Skeletal muscle tissue (tissue), 4 donors: ENCODE results near the gene STOML3. TPM values are rescaled to one million over a fixed set of nuclear protein-coding genes. Genes with fewer than 3 reads are reported as not detected.

Experiments used
- H3K27ac ChIP-seq: one replicate; pipeline ENCODE4 v1.7.0; 2013; ENCODE audit warnings: mild to moderate bottlenecking, low read depth, low read length, inconsistent platforms
- H3K27me3 ChIP-seq, 3 donors: one replicate each; pipeline ENCODE4 v1.7.0; 2013; ENCODE audit warnings: low read length in 3 of 3; ENCODE audit not compliant: control insufficient read depth in 3 of 3, insufficient read depth in 3 of 3
- H3K36me3 ChIP-seq, 3 donors: one replicate each; pipeline ENCODE4 v1.7.0; 2013; ENCODE audit warnings: low read length in 3 of 3; ENCODE audit not compliant: control insufficient read depth in 3 of 3, insufficient read depth in 3 of 3
- H3K4me1 ChIP-seq, 3 donors: one replicate each; pipeline ENCODE4 v1.7.0; 2013; ENCODE audit warnings: low read length in 3 of 3, mild to moderate bottlenecking in 3 of 3; ENCODE audit not compliant: control insufficient read depth in 3 of 3, insufficient read depth in 3 of 3
- H3K4me3 ChIP-seq, 3 donors: one replicate each; pipeline ENCODE4 v1.7.0; 2013; ENCODE audit warnings: low read length in 3 of 3
- H3K9ac ChIP-seq, 3 donors: one replicate each; pipeline ENCODE4 v1.7.0; 2013; ENCODE audit warnings: low read length in 3 of 3, mild to moderate bottlenecking in 3 of 3, moderate library complexity in 2 of 3, low read depth in 1 of 3
- H3K9me3 ChIP-seq, 3 donors: one replicate each; pipeline ENCODE4 v1.7.0; 2013; ENCODE audit warnings: low read length in 3 of 3; ENCODE audit not compliant: control insufficient read depth in 3 of 3
- total RNA-seq: library from RNA; depleted of rRNA; stranded (reverse); fragments of >200 nt; gene quantifications from one replicate; pipeline ENCODE4 v1.2.3, GENCODE V29; 2014
- donor health status: Osteomylitis.

STOML3 gene, protein sequence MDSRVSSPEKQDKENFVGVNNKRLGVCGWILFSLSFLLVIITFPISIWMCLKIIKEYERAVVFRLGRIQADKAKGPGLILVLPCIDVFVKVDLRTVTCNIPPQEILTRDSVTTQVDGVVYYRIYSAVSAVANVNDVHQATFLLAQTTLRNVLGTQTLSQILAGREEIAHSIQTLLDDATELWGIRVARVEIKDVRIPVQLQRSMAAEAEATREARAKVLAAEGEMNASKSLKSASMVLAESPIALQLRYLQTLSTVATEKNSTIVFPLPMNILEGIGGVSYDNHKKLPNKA
- under 0.01 TPM for total RNA-seq

- Histone ChIP-seq H3K27ac (no peak within 1 kb of the TSS), H3K27me3 (no peaks in the 10 kb centered on the region), H3K9me3 (no peaks in the 10 kb centered on the region), H3K9ac (no peak within 1 kb of the TSS), H3K36me3 (no peaks in the 10 kb centered on the region), H3K4me3 (no peak within 1 kb of the TSS), H3K4me1 (no peaks in the 10 kb centered on the region)
These were observed at the start of gene STOML3 for GRCh38 chr13:38990693-38991092. Gene STOML3 (minus strand): TSS chr13:38990831. CDS start chr13:38990721, 110 bp downstream.

DNA sequence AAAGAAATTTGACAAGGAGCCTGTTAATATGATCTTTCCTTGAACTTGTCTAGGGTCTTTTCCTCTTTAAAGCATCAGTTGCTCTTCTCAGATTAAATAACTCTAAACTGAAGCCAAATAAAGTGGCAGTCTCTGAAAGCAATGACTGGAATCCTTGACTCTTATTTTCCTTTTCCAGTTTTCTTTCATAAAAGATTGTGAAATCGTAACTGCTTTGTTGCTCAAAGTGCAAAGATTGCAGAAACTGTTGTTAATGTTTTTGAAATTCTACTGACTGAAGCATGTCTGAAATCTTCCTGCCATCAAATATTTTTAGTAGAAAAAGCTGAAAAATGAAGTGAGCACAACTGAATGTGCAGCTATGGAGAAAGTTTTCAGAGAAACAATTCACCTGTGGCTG is 49.6 kb upstream of the STOML3 start:
- H3K4me3 ChIP-seq = no peak overlapping the region
- H3K4me1 ChIP-seq = peaks cover 4 to 25% (median 20%) of the 10 kb centered on the region in 3 donors
- peak overlapping the region; percentile 9 for H3K27ac ChIP-seq
- H3K36me3 ChIP-seq = peaks cover 4 to 15% (median 12%) of the 10 kb centered on the region in 3 donors
- H3K27me3 ChIP-seq = no peaks in the 10 kb centered on the region
- H3K9ac ChIP-seq = no peak overlapping the region
- H3K9me3 ChIP-seq = no peaks in the 10 kb centered on the region

DNA sequence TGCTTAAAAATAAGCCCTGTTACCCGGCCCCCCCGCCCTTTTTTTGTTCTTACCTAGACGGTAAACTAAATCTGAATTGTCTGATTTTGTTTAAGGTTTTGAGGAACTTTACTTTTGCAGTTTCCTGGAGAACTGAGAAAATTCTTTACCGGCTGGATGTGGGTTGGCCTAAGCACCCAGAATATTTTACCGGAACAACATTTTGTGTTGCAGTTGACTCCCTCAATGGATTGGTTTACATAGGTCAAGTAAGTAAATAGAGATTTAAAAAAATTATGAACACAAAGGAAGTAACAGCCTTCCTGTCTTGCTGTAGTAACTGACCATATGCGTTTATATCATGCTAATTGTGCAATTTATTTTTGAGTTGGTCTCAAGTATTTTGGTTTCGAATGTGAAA is 48.4 kb upstream of the STOML3 start:
- Histone ChIP-seq H3K4me1 (peaks cover 10 to 35% (median 21%) of the 10 kb centered on the region in 3 donors), H3K27ac (peak overlapping the region; percentile 74), H3K36me3 (peaks cover 3 to 9% (median 3%) of the 10 kb centered on the region in 3 donors), H3K27me3 (no peaks in the 10 kb centered on the region), H3K9ac (peak overlapping the region in 2 of 3 donors; percentile 90 to 98), H3K4me3 (peak overlapping the region; percentile 89 to 99 (median 98)), H3K9me3 (no peaks in the 10 kb centered on the region)

- Histone ChIP-seq H3K4me1 (peaks cover 10 to 35% (median 21%) of the 10 kb centered on the region in 3 donors), H3K27ac (peak overlapping the region; percentile 74)
These were observed 48.0 kb upstream of the STOML3 start for GRCh38 chr13:39038569-39039030.

GRCh38 chr13:39037880-39038568 is 47.4 kb upstream of the STOML3 start, which contains the start of the genes NHLRC3 and PROSER1:
Gene NHLRC3 (plus strand): TSS chr13:39038456. CDS start chr13:39038640, 184 bp downstream.
Gene PROSER1 (minus strand): TSS chr13:39038089. CDS start chr13:39037242, 847 bp downstream.
- Histone ChIP-seq H3K9me3 (no peaks in the 10 kb centered on the region), H3K36me3 (peaks cover 0 to 7% (median 0%) of the 10 kb centered on the region in 3 donors), H3K27me3 (no peaks in the 10 kb centered on the region), H3K9ac (peak within 1 kb of the TSS; percentile 90 to 98 (median 98)), H3K27ac (peak within 1 kb of the TSS; percentile 74), H3K4me1 (peaks cover 10 to 35% (median 21%) of the 10 kb centered on the region in 3 donors), H3K4me3 (peak within 1 kb of the TSS; percentile 89 to 99 (median 98))

More at GRCh38 chr13:39038569-39039030, 48.0 kb upstream of the STOML3 start:
- no peaks in the 10 kb centered on the region for H3K9me3 ChIP-seq
- H3K27me3 ChIP-seq = no peaks in the 10 kb centered on the region
- H3K36me3 ChIP-seq = peaks cover 0 to 7% (median 0%) of the 10 kb centered on the region in 3 donors
- H3K9ac ChIP-seq = peak overlapping the region; percentile 90 to 98 (median 98)
- H3K4me3 ChIP-seq = peak overlapping the region; percentile 89 to 99 (median 98)

DNA sequence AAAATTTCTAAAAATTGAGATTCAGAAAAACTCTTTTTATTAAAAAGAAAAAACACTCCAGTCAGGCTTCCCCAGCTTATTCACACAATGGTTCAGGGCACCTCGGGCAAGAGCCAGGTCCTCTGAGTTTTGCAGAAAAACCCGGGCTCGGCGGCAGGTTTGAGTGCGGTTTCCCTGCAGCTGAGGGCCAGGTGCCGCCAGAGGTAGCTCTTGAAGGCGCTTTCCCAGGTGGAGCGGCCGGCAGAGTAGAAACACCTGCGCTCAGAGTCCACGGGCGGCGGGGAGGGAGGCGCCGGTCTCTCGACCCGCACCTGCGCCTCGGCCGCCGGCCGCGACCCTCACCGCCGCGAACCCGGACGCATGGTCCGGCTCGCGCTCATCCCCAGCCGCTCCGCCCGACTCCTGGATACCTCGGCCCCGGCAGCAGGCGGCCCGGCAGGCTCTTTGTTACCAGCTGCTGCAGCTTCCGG is 46.8 kb upstream of the STOML3 start:
- peak overlapping the region; percentile 89 to 99 (median 98) for H3K4me3 ChIP-seq
- H3K9ac ChIP-seq = peak overlapping the region; percentile 90 to 98 (median 98)
- H3K4me1 ChIP-seq = peaks cover 10 to 35% (median 21%) of the 10 kb centered on the region in 3 donors
- H3K27ac ChIP-seq = peak overlapping the region; percentile 74
- peaks cover 0 to 4% (median 0%) of the 10 kb centered on the region in 3 donors for H3K36me3 ChIP-seq
- no peaks in the 10 kb centered on the region for H3K9me3 ChIP-seq
- H3K27me3 ChIP-seq = no peaks in the 10 kb centered on the region

DNA sequence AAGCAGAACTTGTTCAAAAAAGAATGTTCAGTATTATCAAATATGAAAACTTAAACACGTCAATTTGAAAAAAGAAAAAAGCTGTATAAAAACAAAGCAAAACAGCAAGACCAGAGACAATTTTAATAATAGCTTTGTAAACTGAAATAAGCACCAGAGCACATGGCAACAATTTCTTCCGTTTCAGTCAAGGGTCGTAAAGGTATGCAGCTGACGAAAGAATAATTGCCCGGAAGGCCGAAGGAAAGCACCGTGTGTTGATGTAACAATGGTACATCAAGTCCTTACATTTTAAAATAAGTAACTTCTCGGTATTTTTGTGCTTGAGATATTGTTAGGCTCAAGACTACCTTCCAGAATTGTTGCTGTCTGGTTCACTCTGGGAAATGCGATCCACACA is 45.6 kb upstream of the STOML3 start:
- Histone ChIP-seq H3K27ac (no peak overlapping the region), H3K27me3 (no peaks in the 10 kb centered on the region), H3K36me3 (peaks cover 0 to 2% (median 0%) of the 10 kb centered on the region in 3 donors), H3K9me3 (no peaks in the 10 kb centered on the region), H3K4me1 (peaks cover 10 to 35% (median 21%) of the 10 kb centered on the region in 3 donors), H3K4me3 (peak overlapping the region; percentile 89 to 99 (median 98)), H3K9ac (peak overlapping the region; percentile 90 to 98 (median 98))

- peaks cover 10 to 35% (median 21%) of the 10 kb centered on the region in 3 donors for H3K4me1 ChIP-seq
- no peaks in the 10 kb centered on the region for H3K9me3 ChIP-seq
- peaks cover 0 to 2% (median 0%) of the 10 kb centered on the region in 3 donors for H3K36me3 ChIP-seq
- H3K9ac ChIP-seq = peak overlapping the region; percentile 58 to 98 (median 98)
- H3K27ac ChIP-seq = no peak overlapping the region
- peak overlapping the region in 2 of 3 donors; percentile 89 to 99 for H3K4me3 ChIP-seq
- H3K27me3 ChIP-seq = no peaks in the 10 kb centered on the region
These were observed 45.2 kb upstream of the STOML3 start for GRCh38 chr13:39035799-39036198.

DNA sequence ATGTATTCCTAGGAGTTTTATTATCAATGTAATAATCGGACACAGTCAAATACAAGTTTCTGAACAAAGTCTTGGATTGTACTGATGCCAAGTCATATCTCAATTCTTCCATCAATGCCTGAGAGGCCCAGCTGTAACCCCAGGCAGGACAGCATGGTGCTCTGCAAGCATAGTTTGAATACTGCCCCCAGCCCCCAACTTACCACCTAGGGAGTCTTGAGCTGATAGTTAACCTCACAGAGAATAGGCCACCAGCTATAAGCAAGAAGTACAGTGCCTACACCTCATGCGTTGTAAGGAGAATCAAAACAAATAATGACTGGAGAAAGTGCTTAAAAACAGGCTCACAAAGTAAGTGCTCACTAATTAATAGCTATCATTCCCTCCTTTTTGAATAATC is 44.6 kb upstream of the STOML3 start:
- Histone ChIP-seq H3K9ac (peak overlapping the region; percentile 27 to 98 (median 58)), H3K9me3 (no peaks in the 10 kb centered on the region), H3K27ac (no peak overlapping the region), H3K4me3 (peak overlapping the region; percentile 34 to 99 (median 36)), H3K4me1 (peaks cover 10 to 35% (median 21%) of the 10 kb centered on the region in 3 donors), H3K27me3 (no peaks in the 10 kb centered on the region), H3K36me3 (no peaks in the 10 kb centered on the region)
